ENCODE results near the gene RELL1.

Gene RELL1

GRCh38 chr4:37635155-37635554 lies 51.0 kb downstream of the RELL1 start:
- DNase-seq (ENCODE audit: low spot score) = no peak

DNA sequence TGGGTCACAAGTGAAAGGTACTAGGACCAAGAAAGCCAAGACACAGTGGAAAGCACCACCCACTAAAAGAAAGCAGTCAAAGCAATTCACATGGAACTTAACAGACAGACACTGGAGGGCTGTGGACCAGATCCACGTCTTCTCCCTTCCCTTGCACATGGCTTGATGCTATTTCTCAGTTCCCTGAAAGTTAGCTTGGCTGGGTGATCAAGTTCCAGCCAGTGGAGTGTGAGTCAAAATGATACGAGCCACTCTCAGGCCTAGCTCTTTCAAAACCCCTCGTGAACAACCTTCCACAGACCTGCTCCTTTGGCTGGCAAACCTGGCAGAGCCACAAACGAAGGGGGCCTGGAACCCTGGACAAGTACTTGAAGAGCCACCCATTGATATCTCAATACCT lies 52.0 kb downstream of the RELL1 start:
- no peak for DNase-seq (ENCODE audit: low spot score)

DNA sequence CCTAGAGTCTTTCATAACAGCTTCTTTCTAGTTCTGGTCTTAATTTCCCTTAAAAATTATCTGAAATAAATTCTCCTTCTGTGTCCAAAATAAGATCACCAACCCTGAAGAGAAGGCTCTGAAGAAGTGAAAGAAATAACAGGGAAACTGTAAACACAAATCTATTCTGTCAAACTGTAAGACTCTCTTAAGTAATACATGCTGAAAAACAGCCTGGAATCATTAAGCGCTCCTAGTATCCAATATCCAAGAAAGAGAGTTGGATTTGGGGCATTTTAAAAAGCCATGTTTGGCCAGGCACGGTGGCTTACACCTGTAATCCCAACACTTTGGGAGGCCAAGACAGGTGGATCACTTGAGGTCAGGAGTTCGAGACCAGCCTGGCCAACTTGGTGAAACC lies 53.3 kb downstream of the RELL1 start:
- DNase-seq (ENCODE audit: low spot score) = no peak

- no peak for DNase-seq (ENCODE audit: low spot score)
Observed at GRCh38 chr4:37631551-37631950, 54.6 kb downstream of the RELL1 start.

- DNase-seq (ENCODE audit: low spot score) = no peak
Observed at GRCh38 chr4:37629713-37630112, 56.5 kb downstream of the RELL1 start.

DNA sequence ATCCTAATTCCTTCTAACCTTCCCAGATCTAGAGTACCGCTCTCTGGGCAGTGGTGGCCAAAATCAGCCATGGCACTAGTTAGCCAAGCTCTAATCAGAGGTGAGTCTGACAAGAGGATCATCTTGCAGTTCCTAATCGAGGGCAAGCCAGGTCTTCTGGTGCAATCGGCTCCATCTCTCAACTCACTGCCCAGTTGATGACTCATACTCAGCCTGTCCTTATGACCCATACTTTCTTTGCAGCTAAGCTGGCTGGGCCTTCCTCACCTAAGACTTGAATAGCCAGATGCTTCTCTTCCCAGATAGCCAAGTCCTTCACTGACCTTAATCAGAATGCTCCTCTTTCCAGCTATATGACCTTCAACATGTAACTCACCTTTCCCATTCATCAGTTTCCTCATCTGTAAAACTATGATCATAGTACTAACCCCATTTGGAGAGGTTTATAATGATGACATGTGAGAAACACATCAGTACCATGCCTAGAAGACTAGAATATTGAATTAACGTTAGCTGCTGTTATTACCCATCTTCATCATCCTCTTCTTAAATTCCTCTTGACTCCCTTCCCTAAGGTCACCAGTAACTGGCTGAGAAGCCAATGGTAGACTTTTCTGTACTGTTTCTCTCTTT lies 57.1 kb downstream of the RELL1 start:
- DNase-seq (ENCODE audit: low spot score) = no peak

DNA sequence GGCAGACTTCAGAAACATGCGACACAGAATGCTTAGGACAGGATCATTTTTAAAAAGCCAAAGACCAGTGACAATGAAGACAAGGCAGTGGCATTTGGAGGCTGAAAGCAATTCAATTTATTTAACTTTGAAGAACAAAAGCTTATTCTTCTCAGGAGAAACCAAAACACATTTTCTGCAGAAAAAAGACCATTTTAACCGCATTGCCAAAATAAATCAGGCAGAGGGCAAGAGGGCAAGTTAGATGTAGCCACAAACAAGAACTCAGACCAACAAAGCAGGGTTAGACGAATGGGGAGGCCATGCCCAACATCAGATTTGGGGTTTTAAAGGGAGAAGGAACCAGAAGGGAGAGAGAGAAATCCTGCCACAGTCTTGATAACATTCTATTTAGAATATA lies 58.9 kb downstream of the RELL1 start:
- DNase-seq (ENCODE audit: low spot score) = no peak

DNA sequence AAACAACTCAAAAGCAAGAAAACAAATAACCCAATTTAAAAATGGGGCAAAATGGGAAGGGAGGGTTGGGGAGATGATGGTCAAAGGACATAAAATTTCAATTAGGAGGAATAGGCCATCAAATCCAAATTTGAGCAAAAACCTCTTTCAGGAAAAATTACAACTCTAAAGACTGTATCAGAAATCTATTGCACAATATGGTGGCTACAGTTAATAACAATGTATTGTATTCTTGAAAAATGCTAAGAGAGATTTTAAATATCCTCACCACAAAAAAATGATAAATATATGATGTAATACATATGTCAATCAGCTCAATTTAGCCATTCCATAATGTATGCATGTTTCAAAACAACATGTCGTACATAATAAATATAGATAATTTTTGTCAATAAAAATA lies 60.7 kb downstream of the RELL1 start:
- no peak for DNase-seq (ENCODE audit: low spot score)

DNA sequence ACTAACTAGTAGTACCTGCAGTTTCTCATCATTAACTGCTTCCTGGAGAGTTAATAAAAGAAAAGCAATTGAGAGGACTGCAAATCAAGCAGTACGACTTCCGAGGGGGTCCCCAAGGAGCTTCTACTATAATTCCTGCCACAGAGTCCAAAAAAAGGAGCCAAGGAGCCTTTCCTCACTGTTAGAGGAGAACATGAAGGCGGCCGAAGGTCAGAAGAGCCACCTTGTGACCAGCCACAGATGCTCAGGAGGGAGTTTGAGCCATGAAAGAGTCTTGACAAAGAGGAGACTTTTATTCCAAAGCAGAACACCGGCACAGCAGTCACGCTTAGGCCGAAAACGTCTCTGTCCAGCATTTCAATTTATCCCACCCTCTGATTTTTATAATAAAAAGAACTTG lies 62.2 kb downstream of the RELL1 start:
- no peak for DNase-seq (ENCODE audit: low spot score)

- DNase-seq (ENCODE audit: low spot score) = no peak
Observed at GRCh38 chr4:37623125-37623524, 63.1 kb downstream of the RELL1 start.

DNA sequence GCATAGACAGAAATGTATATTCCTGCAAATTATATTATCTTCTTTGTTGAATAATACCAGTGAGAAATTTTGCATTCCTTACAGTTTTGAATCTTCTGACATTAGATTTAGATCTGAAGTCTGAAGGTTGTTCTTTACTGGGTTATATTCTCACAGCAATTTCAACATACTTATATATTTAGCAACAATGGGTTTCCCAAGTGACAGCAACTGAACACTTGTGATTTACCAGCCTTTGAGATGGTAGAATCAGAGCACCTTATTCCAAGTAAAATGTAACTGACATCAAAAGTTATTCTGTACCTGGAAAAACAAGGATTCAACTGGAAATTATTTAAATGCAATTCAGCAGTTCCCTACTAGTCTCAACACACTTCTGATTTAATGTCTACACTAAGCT lies 66.0 kb downstream of the RELL1 start:
- DNase-seq (ENCODE audit: low spot score) = no peak

GRCh38 chr4:37615720-37616063 lies 70.5 kb downstream of the RELL1 start:
- DNase-seq (ENCODE audit: low spot score) = no peak

GRCh38 chr4:37615059-37615719 lies 71.0 kb downstream of the RELL1 start:
- DNase-seq (ENCODE audit: low spot score) = no peak

DNA sequence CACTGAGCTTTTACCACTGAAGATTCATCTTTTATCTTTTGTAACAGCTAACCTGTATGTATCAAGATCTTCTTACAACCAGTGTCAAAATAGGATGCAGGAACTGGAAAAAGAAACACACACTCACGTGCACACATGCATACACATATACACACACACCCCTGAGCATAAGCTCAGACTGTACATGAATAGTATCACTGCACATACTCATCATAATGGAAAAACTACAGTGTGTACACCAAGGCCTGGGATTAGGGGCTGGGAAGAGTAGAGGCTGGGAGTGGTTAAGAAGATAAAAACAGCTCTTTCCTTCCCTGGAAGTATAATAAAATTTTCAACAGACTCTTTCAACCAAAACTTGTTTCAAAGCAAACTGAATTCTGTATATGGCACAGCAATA lies 73.4 kb downstream of the RELL1 start:
- DNase-seq (ENCODE audit: low spot score) = no peak

- DNase-seq (ENCODE audit: low spot score) = no peak
Observed at GRCh38 chr4:37609626-37610025, 76.5 kb downstream of the RELL1 start.

DNA sequence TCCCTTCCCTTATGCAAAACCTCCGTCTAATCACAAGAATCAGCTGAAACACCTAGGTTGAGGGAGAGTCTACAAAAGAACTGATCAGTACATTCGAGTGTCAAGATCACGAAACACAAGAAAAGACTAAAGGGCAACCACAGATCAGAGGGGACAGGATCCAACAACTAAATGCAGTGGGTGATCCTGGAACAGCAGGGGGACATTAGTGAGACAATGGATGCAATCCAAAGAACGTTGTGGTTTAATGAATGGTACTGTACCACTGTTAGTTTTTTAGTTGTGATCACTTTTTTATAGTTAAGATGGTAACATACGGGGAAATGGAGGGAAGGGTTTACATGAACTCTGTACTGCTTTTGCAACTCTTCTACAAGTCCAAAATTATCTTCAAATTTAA lies 79.2 kb downstream of the RELL1 start:
- no peak for DNase-seq (ENCODE audit: low spot score)

GRCh38 chr4:37605843-37606565 lies 80.2 kb downstream of the RELL1 start:
- no peak for DNase-seq (ENCODE audit: low spot score)

DNA sequence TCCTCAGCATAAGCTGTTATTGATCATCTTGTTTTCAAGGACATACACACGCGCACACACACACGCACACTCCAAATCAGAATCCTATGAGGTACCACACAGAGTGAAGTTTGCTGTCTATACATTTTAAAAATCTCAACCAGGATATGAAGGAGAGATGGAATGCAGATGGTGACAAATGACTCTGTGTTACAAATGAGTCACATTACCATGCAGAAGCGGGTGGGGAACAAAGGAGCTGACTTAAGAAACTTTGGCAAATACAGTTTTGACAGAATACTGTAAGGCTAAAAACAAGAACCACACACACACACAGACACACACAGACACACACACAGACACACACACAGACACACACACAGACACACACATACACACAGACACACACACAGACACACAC lies 81.7 kb downstream of the RELL1 start:
- no peak for DNase-seq (ENCODE audit: low spot score)

DNA sequence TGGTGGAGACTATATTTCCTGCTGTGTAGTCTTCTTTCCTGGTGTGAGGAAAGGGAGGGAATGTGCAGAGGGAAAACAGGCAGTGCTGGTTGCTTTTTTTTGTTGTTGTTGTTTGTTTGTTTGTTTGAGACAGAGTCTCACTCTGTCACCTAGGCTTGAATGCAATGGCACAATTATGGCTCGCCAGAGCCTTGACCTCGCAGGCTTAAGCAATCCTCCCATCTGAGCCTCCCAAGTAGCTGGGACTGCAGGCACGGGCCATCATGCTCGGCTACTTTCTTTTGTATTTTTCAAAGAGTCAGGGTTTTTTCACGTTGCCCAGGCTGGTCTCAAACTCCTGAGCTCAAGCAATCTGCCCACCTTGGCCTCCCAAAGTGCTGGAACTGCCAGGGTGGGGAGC lies 82.5 kb downstream of the RELL1 start:
- DNase-seq (ENCODE audit: low spot score) = no peak

- peak; percentile 75 for DNase-seq (ENCODE audit: low spot score)
Observed at GRCh38 chr4:37603070-37603468, 83.1 kb downstream of the RELL1 start.

DNA sequence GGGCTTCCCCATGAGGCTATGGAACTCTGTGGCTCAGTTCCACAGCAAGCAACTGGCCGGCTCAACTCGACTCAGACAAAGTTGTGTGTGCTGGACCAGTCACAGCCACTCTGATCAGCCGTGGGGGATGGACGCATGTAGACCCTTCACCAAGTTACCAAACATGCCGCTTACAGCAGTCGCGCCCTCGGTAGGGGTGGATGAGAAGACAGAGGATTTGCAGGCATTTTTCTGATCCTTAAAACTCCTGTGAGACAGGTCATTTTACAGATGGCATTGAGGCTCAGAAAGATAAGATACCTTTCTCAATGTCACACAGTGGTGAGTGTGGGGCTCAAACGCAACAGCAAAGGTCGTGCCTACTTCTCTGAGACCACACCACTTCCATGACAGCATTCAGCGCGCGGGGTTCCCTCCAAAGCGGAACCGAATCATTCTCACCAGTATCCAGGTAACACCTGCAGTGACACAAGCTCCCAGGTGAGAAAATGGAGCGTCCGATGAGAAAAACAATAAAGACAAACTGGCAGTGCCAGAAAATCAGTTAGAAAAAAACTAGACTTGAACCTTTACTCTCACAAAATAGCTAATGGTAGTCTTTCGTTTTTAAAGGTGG lies 83.6 kb downstream of the RELL1 start:
- no peak for DNase-seq (ENCODE audit: low spot score)

- no peak for DNase-seq (ENCODE audit: low spot score)
Observed at GRCh38 chr4:37601531-37601930, 84.6 kb downstream of the RELL1 start.

DNA sequence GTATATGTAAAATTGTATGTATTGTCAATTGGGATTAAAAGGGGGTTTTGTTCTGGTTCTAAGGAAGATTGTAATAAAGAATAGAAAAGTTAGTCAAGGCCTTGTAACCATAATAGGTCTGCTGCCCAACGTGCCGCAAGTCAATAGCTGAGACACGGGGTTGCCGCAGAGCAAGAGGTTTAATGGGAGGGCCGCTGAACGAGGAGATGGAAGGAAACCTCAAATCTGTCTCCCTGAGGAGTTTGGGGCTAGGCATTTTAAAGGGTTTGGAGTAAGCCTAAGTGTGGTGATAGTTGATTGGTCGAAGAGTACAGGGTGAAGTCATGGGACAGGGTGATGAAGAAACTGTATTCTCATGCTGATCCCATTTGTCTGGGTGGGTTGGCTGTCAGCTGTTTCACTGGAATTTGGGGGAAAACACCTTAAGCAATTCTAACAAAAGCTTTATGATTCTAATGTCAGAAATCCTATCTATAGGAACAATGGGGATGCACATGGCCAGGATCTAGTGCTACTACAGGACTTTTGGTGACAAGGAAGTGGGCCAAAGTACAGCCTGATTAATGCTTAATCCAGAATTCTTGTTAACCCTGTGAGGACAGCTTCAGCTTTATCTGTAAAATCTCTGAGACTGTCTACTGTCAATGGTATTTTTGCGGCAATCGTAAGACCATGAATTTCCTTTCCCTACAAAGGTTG lies 86.9 kb downstream of the RELL1 start:
- no peak for DNase-seq (ENCODE audit: low spot score)

Measured in germinal center (tissue), 1 donor.